Activated CD8-positive, alpha-beta memory T cell treated with anti-CD3 and anti-CD28 coated beads, Interleukin-2, amount 50 U/mL, for 24 hours (primary cell): ENCODE data around the gene DPP6.

Source experiments
- DNase-seq: peaks from one replicate; pipeline ENCODE4 v3.0.0-alpha.2; 2020; ENCODE audit errors: extremely low read depth

DPP6 gene

GRCh38 chr7:154338701-154339506, 286.7 kb downstream of the DPP6 start:
- DNase-seq = no peak

- no peak for DNase-seq
Observed at GRCh38 chr7:154342971-154343633, 290.9 kb downstream of the DPP6 start.

- DNase-seq = no peak
Observed at GRCh38 chr7:154343778-154344412, 291.7 kb downstream of the DPP6 start.

- no peak for DNase-seq
Observed at GRCh38 chr7:154345093-154345492, 292.9 kb downstream of the DPP6 start.

- no peak for DNase-seq
Observed at GRCh38 chr7:154347700-154348266, 295.6 kb downstream of the DPP6 start.

- no peak for DNase-seq
Observed at GRCh38 chr7:154350892-154351291, 298.7 kb downstream of the DPP6 start.

GRCh38 chr7:154353355-154353767, 301.2 kb downstream of the DPP6 start:
- DNase-seq = no peak

GRCh38 chr7:154364170-154364569, 312.0 kb downstream of the DPP6 start:
- DNase-seq = no peak

- no peak for DNase-seq
Observed at GRCh38 chr7:154371424-154371823, 319.2 kb downstream of the DPP6 start.

GRCh38 chr7:154372011-154372601, 319.9 kb downstream of the DPP6 start:
- DNase-seq = no peak

- no peak for DNase-seq
Observed at GRCh38 chr7:154373956-154374355, 321.8 kb downstream of the DPP6 start.

- no peak for DNase-seq
Observed at GRCh38 chr7:154375956-154376355, 323.8 kb downstream of the DPP6 start.

GRCh38 chr7:154380771-154381170, 328.6 kb downstream of the DPP6 start:
- no peak for DNase-seq

GRCh38 chr7:154383045-154383444, 330.8 kb downstream of the DPP6 start:
- DNase-seq = no peak

- no peak for DNase-seq
Observed at GRCh38 chr7:154385214-154385613, 333.0 kb downstream of the DPP6 start.

- DNase-seq = no peak
Observed at GRCh38 chr7:154387252-154387651, 335.1 kb downstream of the DPP6 start.

- no peak for DNase-seq
Observed at GRCh38 chr7:154388412-154388811, 336.2 kb downstream of the DPP6 start.

- DNase-seq = no peak
Observed at GRCh38 chr7:154388999-154389398, 336.8 kb downstream of the DPP6 start.

- DNase-seq = no peak
Observed at GRCh38 chr7:154390961-154391360, 338.8 kb downstream of the DPP6 start.

GRCh38 chr7:154394804-154395203, 342.6 kb downstream of the DPP6 start:
- DNase-seq = no peak

- no peak for DNase-seq
Observed at GRCh38 chr7:154406312-154406711, 354.1 kb downstream of the DPP6 start.

- no peak for DNase-seq
Observed at GRCh38 chr7:154409703-154410311, 357.6 kb downstream of the DPP6 start.
